GM23248 (cell line): Measurements from ENCODE around the gene FAAH.

Experiments used
- EZH2 ChIP-seq: fragments of 200-600 bp; sonication (generic); IDR thresholded peaks from 2 replicates; pipeline ENCODE4 v1.6.1; 2018; ENCODE audit warnings: antibody characterized with exemption, mild to moderate bottlenecking; ENCODE audit not compliant: insufficient read depth, poor library complexity, severe bottlenecking
- EZH2phosphoT487 ChIP-seq: fragments of 200-600 bp; sonication (generic); IDR thresholded peaks from 2 replicates; pipeline ENCODE4 v1.6.1; 2018; ENCODE audit warnings: antibody characterized with exemption, moderate library complexity, mild to moderate bottlenecking, low read depth; ENCODE audit not compliant: insufficient read depth

DNA sequence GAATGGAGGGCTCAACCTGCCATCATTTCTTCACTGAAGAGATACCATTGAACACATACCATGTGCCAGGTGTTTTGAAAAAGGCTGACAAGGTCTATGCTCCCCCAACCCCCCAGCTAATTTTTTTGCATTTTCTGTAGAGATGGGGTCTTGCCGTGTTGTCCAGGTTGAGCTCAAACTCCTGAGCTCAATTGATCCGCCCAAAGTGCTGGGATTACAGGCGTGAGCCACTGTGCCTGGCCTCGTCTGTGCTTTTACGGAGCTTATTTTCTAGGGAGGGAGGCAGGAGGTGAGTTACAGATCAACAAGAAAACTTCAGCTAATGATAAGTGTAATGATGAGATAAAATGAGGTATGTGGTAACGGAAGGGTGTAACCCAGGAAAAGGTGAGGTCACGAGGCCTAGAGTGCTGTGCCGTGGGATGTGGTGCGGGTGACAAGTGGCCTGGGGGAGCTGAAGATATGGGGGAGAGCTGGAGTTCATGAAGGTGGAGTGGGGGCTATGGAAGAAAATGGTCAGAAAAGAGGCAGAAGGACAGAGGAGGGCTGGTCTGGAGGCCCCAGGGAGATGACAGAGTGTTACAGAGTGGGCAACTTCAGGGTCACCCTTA lies 28.2 kb downstream of the FAAH start:
- TF ChIP-seq EZH2 (no peak), EZH2phosphoT487 (no peak)
